ENCODE results near the gene SETD7. TPM values are rescaled to one million over a fixed set of nuclear protein-coding genes. Genes with fewer than 3 reads are reported as not detected.
A peak's percentile ranks its signal among the peaks of the same experiment; 100 is the strongest.

The SETD7 gene
- total and polyA plus RNA-seq, 7 donors: 15.2 to 96.0 (median 78.4) TPM

- no peak for TF ChIP-seq CTCF (IDR thresholded peaks at IDR 0.05)
- peaks cover 0 to 2% of the 10 kb centered on the region in 2 donors for H3K36me3 ChIP-seq (ENCODE audit: insufficient read depth in 1 of 2, low read depth in 1 of 2)
- 67 to 81% (median 68%) methylated on average over 7 of the region's 7 CpGs for WGBS, 3 donors
- H3K27me3 ChIP-seq (ENCODE audit: insufficient read depth in 3 of 3, low read length in 2 of 3): no peaks in the 10 kb centered on the region
- intact Hi-C loops (cut with DNase I): loop anchor here in 1 of 2 donors (10.0 kb wide), 1 partner anchor 502 kb away; no protein-coding TSS in a partner anchor
- DNase-seq (no peak), ATAC-seq (peak in 3 of 4 donors; percentile 71 to 78 (median 72))
- peaks cover 50% of the 10 kb centered on the region for H3K4me1 ChIP-seq
- H3K9me3 ChIP-seq: no peaks in the 10 kb centered on the region
- H3K27ac ChIP-seq: peak overlapping the region; percentile 3
- H3K4me3 ChIP-seq: no peak overlapping the region
These were observed 18.7 kb downstream of the SETD7 start for GRCh38 chr4:139537292-139537691.

GRCh38 chr4:139535871-139536234 lies 20.2 kb downstream of the SETD7 start:
- H3K4me3 ChIP-seq: no peak overlapping the region
- H3K27me3 ChIP-seq (ENCODE audit: insufficient read depth in 3 of 3, low read length in 2 of 3): no peaks in the 10 kb centered on the region
- H3K27ac ChIP-seq: peak overlapping the region; percentile 65
- TF ChIP-seq CTCF (IDR thresholded peaks at IDR 0.05): no peak
- 49 to 70% (median 49%) methylated on average over 5 of the region's 5 CpGs for WGBS, 3 donors
- intact Hi-C loops (cut with DNase I): loop anchor here in 1 of 2 donors (10.0 kb wide), 1 partner anchor 501 kb away; no protein-coding TSS in a partner anchor
- peaks cover 51% of the 10 kb centered on the region for H3K4me1 ChIP-seq
- ATAC-seq: no peak
- DNase-seq: no peak
- H3K9me3 ChIP-seq: no peaks in the 10 kb centered on the region
- peaks cover 0 to 9% of the 10 kb centered on the region in 2 donors for H3K36me3 ChIP-seq (ENCODE audit: insufficient read depth in 1 of 2, low read depth in 1 of 2)

GRCh38 chr4:139535228-139535870 lies 20.7 kb downstream of the SETD7 start:
- Histone ChIP-seq H3K27me3 (ENCODE audit: insufficient read depth in 3 of 3, low read length in 2 of 3) (no peaks in the 10 kb centered on the region), H3K4me3 (no peak overlapping the region), H3K9me3 (no peaks in the 10 kb centered on the region), H3K36me3 (ENCODE audit: insufficient read depth in 1 of 2, low read depth in 1 of 2) (peaks cover 0 to 9% of the 10 kb centered on the region in 2 donors), H3K27ac (peak overlapping the region; percentile 65), H3K4me1 (peaks cover 52% of the 10 kb centered on the region)
- ATAC-seq: no peak
- TF ChIP-seq CTCF (IDR thresholded peaks at IDR 0.05): no peak
- 47 to 68% (median 58%) methylated on average over 2 of the region's 2 CpGs for WGBS, 3 donors
- no peak for DNase-seq
- intact Hi-C loops (cut with DNase I): loop anchor here in 1 of 2 donors (10.0 kb wide), 1 partner anchor 501 kb away; no protein-coding TSS in a partner anchor

- Histone ChIP-seq H3K36me3 (ENCODE audit: insufficient read depth in 1 of 2, low read depth in 1 of 2) (peaks cover 0 to 16% of the 10 kb centered on the region in 2 donors), H3K9me3 (no peaks in the 10 kb centered on the region), H3K27me3 (ENCODE audit: insufficient read depth in 3 of 3, low read length in 2 of 3) (no peaks in the 10 kb centered on the region), H3K27ac (peak overlapping the region; percentile 85), H3K4me1 (peaks cover 47% of the 10 kb centered on the region), H3K4me3 (no peak overlapping the region)
- DNase-seq (no peak), ATAC-seq (no peak)
- TF ChIP-seq CTCF (IDR thresholded peaks at IDR 0.05): no peak
- WGBS, 3 donors: 97 to 98% (median 98%) methylated on average over 9 of the region's 9 CpGs
- intact Hi-C loops (cut with DNase I): loop anchor here (5.0 to 10.0 kb wide), 2 partner anchors 37 to 500 kb away; no protein-coding TSS in a partner anchor
These were observed 21.6 kb downstream of the SETD7 start for GRCh38 chr4:139534287-139534950.
